GM04504 (cell line): ENCODE results near the gene CDT1.
"Not testable (repeated sequence)": the region's sequence is repeated elsewhere in the genome, so short reads cannot be mapped to it uniquely, and the experiment has no call there.

Experiments
- DNase-seq: peaks from one replicate; pipeline ENCODE4 v3.0.0-alpha.2; 2012; ENCODE audit warnings: low read depth

The CDT1 gene

GRCh38 chr16:88782454-88783390 lies 20.9 kb upstream of the CDT1 start:
- DNase-seq: no peak

GRCh38 chr16:88783391-88784073 lies 20.1 kb upstream of the CDT1 start:
- DNase-seq: no peak

GRCh38 chr16:88784074-88784855 lies 19.3 kb upstream of the CDT1 start:
- no peak for DNase-seq

DNA sequence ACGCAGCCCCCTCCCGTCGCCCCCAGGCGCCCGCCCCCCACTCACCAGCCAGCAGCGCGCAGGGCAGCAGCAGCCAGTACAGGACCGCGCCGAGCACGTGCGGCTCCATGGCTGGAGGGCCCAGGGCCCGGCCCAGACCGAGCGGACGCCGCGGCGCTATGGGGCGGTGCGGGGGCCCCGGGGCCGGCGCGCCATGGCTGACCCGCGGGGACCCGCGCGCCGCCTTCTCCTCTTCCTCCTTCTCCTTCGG lies 18.8 kb upstream of the CDT1 start:
- DNase-seq: no peak

- no peak for DNase-seq
These were observed 18.3 kb upstream of the CDT1 start, which contains the start of gene PIEZO1 for GRCh38 chr16:88785106-88785924. PIEZO1 (minus strand) TSS chr16:88785220; CDS start chr16:88784964, 256 bp downstream.

GRCh38 chr16:88787579-88788314 lies 15.8 kb upstream of the CDT1 start:
- no peak for DNase-seq

DNA sequence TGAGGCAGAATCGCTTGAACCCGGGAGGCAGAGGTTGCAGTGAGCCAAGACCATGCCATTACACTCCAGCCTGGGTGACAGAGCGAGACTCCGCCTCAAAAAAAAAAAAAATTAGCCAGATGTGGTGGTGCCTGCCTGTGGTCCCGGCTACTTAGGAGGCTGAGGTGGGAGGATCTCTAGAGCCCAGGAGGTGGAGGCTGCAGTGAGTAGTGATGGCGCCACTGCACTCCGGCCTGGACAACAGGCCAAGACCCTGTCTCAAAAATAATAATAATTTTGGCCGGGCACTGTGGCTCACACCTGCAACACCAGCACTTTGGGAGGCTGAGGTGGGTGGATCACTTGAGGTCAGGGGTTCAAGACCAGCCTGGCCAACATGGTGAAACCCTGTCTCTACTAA lies 14.8 kb upstream of the CDT1 start:
- not testable (repeated sequence) for DNase-seq

GRCh38 chr16:88789594-88789993 lies 14.0 kb upstream of the CDT1 start:
- no peak for DNase-seq

GRCh38 chr16:88790312-88791211 lies 13.0 kb upstream of the CDT1 start:
- no peak for DNase-seq

GRCh38 chr16:88792078-88792550 lies 11.5 kb upstream of the CDT1 start:
- DNase-seq: no peak

DNA sequence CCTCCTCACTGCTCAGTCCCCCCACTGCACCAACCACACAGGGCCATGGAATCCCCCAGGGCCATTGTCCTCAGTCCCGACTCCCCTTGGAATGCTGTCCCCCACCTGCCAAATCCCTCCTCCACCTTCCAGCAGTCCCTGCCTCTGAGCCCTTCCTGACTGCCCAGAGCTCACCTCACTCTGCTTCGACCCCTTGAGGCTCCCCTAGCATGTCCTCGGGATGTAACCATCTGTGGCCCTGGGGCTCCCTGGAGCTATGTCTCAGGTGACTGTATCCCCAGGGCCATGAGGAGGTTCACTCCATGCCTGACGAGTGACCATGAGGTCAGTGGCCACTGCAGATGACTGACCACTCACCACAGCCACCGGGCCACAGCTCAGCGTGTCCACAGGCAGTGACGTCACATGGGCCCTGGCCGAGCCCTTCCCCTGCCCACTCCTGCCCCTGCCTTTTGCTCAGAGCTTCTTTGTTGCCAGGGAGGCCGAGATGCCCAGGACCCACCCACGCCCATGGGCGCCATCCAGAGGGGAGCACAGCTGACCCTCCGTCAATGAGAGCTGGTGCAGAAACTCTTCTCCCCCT lies 10.8 kb upstream of the CDT1 start:
- DNase-seq: no peak

DNA sequence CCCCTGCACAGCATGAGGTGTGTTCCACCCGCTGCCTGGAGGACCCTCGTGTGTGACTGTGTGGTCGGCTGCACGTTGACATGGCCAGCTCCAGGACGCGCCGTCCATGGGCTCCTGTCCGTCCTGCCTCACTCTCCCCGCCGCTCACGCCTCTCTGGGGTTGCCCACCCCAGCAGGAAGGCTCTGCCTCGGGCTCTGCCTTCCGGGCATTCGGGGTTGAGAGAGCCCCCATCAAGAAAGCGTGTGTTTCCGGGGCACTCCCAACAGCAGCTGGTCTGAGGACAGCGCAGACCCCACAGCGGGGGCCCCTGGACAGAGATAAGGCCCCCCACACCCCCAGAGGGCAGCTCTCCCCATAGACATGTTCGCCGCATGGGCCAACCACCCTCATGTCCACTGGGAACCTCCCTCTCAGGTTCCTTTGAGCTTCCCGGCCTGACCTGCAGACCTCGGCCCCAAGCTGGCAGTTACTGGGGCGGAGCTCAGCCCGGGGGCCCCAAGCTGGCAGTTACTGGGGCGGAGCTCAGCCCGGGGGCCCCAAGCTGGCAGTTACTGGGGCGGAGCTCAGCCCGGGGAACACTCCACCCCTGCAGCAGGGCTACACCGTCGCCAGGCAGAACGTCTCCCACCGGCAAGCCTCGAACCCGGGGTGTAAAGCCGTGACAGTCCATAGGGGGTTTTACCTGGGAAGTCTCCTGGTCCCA lies 10.2 kb upstream of the CDT1 start:
- DNase-seq: no peak

DNA sequence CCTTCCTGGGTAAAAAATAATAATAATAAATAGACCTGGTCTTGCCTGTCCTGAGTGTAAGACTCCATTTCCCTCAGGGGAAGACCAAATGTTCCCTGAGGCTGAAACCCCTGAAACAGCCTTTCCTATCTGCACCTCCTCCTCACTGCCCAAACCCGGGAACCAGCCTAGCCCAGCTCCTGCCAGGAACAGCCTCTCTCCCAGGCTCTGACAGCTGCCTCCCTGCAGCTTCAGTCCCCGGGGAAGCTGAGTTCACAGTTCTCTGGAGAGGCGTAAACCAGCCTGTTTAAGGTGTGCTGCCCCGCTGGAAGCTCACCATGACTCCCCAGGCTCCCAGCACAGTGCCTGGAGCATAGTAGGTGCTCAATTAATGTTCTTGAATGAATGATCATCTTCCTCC lies 7.3 kb upstream of the CDT1 start:
- no peak for DNase-seq

DNA sequence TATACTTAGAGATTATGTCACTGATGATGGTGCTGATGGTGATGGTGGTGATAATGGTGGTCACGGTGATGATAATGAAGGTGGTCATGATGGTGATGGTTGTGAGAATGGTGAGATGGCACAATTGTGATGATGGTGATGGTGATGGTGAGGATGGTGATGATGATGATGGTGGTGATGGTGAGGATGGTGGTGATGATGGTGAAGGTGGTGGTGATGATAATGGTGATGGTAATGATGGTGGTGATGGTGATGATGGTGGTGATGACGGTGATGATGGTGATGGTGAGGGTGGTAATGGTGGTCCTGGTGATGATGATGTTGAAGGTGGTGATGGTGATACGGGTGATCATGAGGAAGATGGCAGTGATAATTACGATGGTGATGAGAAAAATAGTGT lies 5.5 kb upstream of the CDT1 start:
- no peak for DNase-seq

GRCh38 chr16:88798772-88799455 lies 4.7 kb upstream of the CDT1 start:
- no peak for DNase-seq

GRCh38 chr16:88799569-88800276 lies 3.9 kb upstream of the CDT1 start:
- DNase-seq: no peak

DNA sequence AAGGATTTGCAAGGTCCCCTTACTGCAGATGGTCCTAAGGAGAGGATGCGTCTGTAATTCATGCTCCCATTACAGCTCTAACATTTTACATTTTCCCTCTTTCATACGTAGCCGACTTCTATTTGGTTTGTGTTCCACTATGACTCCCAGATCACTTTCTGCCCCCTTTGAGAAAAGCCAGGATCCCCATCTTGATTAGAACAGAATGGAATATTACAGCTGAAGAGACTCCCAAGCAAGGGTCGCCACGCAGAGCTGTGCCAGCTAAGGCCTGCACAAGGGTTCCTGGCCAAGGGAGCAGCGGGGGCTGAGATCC lies 3.4 kb upstream of the CDT1 start:
- DNase-seq: no peak

GRCh38 chr16:88804173-88804551 lies 573 bp downstream of the CDT1 start:
- DNase-seq: no peak
